HG03280 (cell line): ENCODE measurements around the gene ERCC1.
"Not testable (repeated sequence)": the region's sequence is repeated elsewhere in the genome, so short reads cannot be mapped to it uniquely, and the experiment has no call there.

Experiments used
- ATAC-seq: cut with Tn5 transposase; IDR thresholded peaks from one replicate; pipeline ENCODE4 v1.9.1; 2021; ENCODE audit warnings: mild to moderate bottlenecking, moderate library complexity; ENCODE audit not compliant: unreplicated experiment

The ERCC1 gene

DNA sequence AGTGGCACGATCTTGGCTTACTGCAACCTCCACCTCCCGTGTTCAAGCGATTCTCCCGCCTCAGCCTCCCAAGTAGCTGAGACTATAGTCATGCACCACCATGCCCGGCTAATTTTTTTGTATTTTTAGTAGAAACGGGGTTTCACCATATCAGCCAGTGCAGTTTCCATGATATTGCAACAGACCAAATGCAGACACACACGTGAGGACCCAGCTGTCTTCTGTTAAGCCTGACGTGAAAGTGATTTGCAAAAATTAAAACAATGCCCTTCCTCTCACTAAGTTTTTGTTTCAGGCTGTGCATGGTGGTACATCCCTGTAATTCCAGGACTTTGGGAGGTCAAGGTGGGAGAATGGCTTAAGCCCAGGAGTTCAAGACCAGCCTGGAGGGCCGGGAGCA, 7.3 kb upstream of the ERCC1 start:
- ATAC-seq, result not testable (repeated sequence)

DNA sequence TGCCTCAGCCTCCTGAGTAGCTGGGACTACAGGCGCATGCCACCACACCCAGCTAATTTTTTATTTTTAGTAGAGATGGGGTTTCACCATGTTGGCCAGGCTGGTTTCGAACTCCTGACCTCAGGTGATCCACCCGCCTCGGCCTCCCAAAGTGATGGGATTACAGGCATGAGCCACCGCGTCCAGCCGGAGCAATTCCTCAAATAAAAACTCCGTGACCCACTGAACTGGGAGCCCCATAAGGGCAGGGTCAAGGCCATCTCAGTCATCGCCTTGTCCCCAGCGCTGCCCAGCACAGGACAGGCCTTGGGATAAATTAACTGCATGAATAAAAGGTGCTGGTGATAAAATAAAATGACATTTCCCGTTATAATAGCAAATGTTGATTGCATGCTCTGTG, 6.2 kb upstream of the ERCC1 start:
- not testable (repeated sequence) for ATAC-seq

DNA sequence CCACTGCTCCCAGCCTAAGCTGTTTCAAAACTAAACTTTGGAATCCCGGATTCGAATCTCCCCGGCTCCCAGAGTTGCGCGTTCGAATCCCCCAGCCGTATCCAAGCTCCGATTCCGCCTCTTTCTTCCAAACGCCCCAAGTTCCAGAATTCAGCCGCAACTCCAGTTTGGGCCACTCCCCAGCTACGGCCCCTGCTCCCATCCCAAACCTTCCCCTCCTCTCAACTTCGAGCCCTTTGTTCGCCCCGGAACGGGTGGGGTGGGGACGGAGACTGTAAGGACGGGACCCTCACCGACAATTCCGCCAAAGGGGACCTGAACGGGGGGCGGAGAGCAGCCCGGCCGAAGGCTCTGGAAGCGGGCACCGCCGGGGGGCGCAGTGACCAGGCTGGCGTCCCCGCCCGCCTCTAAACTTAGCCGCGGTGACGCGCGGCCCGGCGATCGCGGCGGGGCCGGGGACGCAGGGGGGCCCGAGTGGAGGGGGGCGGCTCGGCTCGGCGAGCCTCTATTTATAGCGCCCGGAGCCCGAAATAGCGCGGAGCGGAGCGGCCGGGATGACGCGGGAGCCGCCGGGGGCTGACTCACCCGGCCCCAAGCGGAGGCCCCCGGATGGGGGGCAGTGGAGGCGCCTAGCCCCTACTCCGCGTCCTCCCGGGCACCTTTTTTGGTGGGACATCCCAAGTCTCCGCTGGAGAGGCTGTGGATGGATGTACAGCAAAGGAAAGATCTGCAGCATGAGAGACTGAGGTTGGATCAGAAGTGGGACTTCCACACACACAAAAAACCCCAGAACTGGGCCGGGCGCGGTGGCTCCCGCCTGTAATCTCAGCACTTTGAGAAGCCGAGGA, 4.9 kb upstream of the ERCC1 start:
- ATAC-seq, result no peak

DNA sequence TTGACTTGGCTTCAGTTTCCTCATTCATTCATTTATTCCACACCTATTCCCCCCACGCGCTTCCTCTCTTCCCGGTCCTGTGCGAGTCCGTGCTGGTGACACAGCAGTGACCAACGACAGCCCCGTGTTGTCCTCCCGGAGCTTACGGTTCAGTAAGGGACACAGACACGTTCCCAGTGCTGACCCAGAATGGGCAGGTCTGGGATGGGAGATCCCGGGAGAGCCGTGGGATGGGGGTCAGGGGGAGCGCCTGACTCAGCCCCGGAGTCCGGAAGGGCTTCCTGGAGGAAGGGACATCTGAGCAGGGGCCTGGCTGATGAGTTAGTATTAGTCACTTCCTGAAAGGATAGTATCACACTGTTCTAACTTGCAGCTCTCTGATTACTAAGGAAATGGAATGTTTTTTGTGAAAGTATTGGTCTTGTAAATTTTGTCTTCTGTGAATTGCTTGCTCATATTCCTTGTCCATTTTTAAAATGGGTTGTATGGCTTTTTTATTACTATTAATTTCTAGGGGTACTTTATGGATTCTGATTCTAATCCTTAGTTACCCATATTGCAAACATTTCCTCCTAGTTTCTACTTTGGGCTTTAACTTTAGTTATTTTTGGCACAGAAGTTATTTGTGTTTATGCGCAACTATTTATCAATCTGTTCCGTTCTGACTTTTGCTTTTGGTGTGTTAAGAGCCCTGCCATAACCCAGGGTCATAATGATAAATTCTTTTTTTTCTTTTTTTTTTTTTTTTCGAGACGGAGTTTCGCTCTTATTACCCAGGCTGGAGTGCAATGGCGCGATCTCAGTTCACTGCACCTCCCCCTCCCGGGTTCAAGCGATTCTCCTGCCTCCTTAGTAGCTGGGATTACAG, 708 bp upstream of the ERCC1 start:
- no peak for ATAC-seq

DNA sequence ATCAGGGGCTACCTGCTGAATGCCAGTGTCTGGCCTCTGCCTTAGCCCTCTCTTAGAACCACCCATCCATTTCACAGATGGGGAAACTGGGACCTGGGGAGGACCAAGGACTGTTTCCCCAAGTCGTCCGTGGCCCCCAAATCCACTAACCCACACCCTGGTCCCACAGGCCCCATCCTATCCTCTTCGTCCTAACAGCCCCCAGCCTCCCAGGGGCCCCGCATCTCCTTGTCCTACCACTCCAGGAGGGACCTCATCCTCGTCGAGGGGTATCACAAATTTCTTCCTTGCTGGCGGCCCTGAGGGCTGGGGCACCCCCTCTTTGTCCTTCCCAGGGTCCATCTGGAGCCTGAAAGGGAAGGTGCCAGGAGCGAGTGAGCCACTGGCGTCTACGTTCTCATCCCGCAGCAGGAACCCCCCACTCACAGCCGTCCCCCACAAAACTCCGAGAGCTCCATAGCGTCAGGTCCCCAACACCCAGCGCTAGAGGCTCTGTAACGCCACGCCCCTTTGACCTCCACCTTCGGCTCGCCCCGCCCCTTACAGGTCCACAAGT, 606 bp downstream of the ERCC1 start:
- ATAC-seq, result no peak

DNA sequence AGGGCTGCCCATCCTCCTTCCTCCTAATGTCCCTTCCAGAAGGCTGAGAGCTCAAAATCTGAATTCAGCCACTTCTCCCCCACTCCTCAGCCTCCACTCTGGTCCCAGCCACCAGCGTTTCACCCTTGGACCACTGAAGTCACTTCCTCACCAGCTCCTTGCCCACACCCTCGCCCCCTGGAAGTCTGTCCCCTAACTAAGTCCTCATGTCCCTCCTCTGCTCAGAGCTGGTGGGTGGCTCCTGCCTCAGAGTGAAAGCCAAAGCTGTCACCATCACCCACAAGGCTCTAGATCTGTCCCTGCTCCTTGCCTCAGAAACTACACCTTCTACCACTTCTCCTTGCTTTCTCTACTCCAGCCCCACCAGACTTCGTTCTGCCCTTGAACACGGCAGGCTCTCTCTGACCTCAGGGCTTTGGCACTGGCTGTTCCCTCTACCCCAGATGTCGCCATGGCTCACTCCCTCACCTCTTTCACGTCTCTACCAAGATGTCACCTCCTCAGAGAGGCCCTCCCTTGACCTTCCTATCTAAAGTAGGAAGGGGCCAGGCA, 1.7 kb downstream of the ERCC1 start:
- ATAC-seq, result no peak

DNA sequence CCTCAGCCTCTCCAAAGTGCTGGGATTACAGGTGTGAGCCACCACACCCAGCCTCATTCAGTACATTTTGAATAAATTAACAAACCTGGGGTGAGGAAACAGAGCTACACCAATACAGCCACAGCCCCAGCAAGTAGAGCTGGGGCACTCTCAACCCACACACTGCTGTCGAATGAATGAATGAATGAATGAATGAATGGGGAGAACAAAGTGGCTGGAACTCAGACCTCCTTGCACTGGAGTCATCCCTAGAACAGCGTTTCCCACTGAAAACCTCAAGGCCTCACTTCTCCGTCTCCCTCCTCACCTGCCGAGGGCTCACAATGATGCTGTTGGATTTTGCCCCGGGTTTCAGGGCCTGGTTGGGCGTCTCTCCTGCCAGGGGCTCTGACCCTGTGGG, 2.8 kb downstream of the ERCC1 start:
- no peak for ATAC-seq

DNA sequence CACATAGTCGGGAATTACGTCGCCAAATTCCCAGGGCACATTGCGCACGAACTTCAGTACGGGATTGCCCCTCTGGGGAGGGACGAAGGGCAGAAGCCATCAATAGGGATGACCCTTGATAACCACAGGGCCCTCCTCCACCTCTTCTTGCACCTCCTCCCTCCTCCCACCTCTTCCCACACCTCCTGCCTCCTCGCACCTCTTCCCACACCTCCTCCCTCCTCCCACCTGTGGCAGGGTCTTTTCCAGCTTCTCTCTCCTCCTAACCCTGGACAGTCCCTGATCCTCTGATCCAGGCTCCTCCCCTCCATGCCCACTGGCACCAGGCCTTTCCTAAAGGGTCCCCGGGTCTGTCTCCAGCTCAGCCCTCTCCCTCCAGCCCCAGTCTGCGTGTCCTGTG, 3.4 kb downstream of the ERCC1 start:
- no peak for ATAC-seq

DNA sequence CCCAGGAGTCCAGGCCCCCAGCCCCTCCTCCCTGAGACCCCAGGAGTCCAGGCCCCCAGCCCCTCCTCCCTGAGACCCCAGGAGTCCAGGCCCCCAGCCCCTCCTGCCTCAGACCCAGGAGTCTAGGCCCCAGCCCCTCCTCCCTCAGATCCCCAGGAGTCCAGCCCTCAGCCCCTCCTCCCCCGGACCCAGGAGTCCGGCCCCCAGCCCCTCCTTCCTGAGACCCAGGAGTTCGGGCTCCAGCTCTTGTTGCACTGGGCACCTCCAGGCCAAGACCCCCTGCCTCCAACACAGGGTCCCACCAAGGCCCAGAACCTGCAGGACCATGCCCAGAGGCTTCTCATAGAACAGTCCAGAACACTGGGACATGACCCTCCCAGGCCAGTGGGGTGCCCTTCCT, 3.8 kb downstream of the ERCC1 start:
- no peak for ATAC-seq

DNA sequence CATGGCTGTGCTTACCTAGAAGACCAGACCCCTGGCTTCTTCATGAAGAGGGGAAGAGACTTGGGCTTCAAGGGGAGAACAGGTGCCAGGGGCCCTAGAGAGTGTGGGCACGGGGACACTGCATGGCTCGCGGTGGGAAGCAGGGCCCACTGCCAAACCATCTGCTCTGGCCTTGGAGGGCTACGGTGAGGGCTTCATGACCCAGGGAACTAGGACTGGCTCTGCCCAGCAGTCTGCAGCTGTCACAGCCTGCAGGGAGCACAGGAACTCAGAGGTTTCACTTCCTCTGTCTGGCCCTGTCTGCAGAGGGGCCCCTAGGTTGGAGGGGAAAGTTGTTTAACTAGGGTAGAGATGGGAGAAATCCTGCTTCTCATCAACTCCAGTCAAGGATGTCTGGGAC, 4.3 kb downstream of the ERCC1 start:
- ATAC-seq, result peak; percentile 38

DNA sequence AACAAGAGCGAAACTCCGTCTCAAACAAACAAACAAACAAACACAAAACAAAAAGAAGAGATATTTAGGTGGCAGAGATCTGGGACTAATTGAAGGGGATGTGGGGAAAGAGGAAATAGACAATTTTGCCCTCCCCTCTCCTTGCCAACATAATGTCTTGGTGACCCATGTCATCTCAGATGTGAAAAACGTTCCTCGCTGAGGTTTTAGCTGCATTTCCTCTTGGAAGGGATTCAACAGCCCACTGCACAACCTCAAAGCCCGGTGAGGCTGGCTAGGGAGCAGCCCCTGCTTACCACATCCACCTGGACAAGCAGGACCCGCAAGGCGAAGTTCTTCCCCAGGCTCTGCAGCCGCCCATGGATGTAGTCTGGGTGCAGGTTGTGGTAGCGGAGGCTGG, 4.9 kb downstream of the ERCC1 start:
- ATAC-seq, result no peak

DNA sequence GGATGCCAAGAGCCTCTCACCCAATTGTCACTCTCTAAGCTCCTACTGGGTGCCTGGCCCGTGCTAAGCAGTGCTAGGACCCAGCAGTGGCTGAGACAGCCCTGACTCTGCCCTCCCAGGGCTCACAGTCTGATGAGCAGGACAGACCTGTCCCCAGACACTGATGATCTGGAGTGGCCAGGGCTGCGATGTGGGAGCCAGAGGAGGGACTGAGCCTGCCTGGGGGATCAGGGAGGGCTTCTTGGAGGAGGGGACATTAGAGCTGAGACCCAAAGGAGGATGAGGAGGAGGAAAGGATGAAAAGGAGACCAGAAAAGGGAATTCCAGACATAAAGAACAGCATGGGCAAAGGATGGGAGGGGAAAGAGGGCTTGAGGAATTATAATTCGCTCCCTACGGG, 6.6 kb downstream of the ERCC1 start:
- ATAC-seq, result no peak

DNA sequence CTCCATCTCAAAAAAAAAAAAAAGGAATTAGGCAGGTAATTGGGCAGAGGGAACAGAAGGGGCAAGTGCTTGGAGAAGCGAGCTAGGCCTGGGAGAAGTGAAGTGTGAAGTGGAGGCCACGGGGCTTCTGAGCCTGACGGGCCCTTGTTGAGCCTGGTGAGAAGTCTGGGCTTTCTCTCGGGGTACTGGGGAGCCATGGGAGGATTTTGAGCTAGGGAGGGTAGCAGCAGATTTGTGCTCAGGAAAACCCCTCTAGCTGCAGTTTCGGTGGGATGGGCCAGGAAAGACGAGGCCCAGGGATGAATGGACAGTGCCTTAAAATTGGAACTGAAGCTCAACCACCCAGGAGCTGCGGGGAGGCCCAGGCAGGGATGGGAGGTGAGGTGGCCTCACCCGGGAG, 9.2 kb downstream of the ERCC1 start:
- ATAC-seq, result no peak

DNA sequence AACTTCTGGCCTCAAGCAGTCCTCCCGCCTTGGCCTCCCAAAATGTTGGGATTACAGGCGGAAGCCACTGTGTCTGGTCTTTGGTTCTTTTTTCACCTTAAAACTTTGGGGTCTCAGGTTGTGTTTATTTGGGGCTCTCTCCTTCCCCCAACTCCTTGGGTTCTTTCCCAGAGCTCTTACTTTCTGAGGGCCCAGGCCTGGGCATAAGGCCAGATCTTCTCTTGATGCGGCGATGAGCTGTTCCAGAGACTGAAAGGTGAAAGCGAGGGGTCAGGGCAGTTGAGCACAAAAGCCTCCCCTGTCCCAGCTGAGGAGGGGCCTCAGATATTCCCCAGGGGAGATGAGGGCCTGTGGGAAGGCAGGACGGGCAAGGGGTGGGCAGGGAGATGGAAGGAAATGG, 10.2 kb downstream of the ERCC1 start:
- ATAC-seq, result no peak

DNA sequence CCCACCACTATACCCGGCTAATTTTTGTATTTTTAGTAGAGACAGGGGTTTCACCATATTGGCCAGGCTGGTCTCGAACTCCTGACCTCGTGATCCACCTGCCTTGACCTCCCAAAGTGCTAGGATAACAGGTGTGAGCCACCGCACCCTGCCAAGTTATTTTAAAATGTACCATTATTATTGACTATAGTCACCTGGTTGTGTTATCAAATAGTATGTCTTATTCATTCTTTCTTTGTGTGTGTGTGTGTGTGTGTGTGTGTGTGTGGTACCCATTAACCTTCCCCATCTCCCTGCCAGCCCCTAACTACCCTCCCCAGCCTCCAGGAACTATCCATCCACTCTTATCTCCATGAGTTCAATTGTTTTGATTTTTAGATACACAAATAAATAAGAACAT, 13.4 kb downstream of the ERCC1 start:
- ATAC-seq, result not testable (repeated sequence)

DNA sequence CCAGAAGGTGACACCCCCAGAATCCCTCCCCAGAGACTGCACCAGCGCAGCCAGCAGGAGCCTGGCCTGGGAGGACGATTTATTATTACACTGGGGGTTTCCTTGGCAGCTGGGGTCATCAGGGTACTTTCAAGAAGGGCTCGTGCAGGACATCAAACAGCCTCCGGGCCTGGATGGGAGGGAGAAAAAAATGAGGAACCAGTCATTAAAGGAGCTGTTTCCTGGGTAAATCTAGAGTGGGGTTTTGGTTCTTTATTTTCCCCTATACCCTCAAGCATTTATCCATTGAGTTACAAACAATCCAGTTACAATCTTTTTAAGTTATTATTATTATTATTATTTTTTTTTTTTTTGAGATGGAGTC, 14.2 kb downstream of the ERCC1 start:
- ATAC-seq, result no peak

DNA sequence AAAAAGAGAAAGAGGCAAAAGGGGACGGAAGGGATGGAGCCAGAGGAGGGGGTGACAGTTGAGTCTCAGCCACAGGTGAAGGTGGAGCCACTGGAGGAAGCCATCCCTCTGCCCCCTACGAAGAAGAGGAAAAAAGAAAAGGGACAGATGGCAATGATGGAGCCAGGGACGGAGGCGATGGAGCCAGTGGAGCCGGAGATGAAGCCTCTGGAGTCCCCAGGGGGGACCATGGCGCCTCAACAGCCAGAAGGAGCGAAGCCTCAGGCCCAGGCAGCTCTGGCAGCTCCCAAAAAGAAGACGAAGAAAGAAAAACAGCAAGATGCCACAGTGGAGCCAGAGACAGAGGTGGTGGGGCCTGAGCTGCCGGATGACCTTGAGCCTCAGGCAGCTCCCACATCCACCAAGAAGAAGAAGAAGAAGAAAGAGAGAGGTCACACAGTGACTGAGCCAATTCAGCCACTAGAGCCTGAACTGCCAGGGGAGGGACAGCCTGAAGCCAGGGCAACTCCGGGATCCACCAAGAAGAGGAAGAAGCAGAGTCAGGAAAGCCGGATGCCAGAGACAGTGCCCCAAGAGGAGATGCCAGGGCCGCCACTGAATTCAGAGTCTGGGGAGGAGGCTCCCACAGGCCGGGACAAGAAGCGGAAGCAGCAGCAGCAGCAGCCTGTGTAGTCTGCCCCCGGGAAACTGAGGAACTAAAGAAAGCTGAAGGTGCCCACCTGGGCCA, 14.7 kb downstream of the ERCC1 start:
- ATAC-seq, result no peak

DNA sequence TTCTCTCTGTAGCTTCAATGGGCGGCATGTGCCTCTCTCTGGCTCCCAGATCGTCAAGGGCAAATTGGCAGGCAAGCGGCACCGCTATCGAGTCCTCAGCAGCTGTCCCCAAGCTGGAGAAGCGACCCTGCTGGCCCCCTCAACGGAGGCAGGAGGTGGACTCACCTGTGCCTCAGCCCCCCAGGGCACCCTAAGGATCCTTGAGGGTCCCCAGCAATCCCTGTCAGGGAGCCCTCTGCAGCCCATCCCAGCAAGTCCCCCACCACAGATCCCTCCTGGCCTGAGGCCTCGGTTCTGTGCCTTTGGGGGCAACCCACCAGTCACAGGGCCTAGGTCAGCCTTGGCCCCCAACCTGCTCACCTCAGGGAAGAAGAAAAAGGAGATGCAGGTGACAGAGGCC, 15.6 kb downstream of the ERCC1 start:
- ATAC-seq, result no peak

DNA sequence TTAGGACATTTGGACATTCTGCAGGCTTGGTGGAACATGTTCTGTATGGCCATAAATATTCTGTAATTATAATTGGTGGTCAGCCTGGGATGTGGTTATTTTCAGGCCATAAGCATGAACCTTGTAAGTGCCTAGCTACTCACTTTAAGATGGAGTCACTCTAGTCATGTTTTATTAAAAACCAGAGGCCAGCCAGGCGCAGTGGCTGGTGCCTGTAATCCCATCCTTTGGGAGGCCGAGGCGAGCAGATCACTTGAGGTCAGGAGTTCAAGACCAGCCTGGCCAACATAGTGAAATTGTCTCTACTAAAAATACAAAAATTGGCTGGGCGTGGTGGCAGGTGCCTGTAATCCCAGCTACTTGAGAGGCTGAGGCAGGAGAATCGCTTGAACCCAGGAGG, 16.1 kb downstream of the ERCC1 start:
- not testable (repeated sequence) for ATAC-seq

DNA sequence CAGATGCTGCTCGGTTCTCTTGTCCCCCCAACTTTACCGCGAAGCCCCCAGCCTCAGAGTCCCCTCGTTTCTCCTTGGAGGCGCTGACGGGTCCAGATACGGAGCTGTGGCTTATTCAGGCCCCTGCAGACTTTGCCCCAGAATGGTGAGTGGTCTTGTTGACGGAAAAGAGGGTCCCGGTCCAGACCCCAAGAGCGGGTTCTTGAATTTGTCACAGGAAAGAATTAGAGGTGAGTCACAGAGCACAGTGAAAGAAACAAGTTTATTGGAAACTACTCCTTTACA, 16.7 kb downstream of the ERCC1 start:
- no peak for ATAC-seq
